Type B pancreatic cell (in vitro differentiated cells): Measurements from ENCODE around the gene STK10. TPM values are rescaled to one million over a fixed set of nuclear protein-coding genes. Genes with fewer than 3 reads are reported as not detected.

Source experiments
- DNase-seq: peaks from one replicate; pipeline ENCODE4 v3.0.0; 2021; ENCODE audit warnings: mixed read lengths; ENCODE audit not compliant: unreplicated experiment; ENCODE audit errors: extremely low spot score
- H3K27ac Mint-ChIP-seq: 2 replicates; pipeline ENCODE4 v1.8.0; 2021; ENCODE audit warnings: mild to moderate bottlenecking, mixed read lengths
- H3K27me3 Mint-ChIP-seq: 2 replicates; pipeline ENCODE4 v1.8.0; 2021; ENCODE audit warnings: mixed read lengths
- H3K36me3 Mint-ChIP-seq: 2 replicates; pipeline ENCODE4 v1.8.0; 2021; ENCODE audit warnings: mixed read lengths
- H3K4me1 Mint-ChIP-seq: one replicate; pipeline ENCODE4 v1.8.0; 2021; ENCODE audit warnings: mixed read lengths; ENCODE audit not compliant: unreplicated experiment
- H3K4me3 Mint-ChIP-seq: 2 replicates; pipeline ENCODE4 v1.8.0; 2021; ENCODE audit warnings: mild to moderate bottlenecking, mixed read lengths
- H3K9me3 Mint-ChIP-seq: 2 replicates; pipeline ENCODE4 v1.8.0; 2021; ENCODE audit warnings: mixed read lengths
- total RNA-seq: library from RNA; stranded (reverse); gene quantifications from 2 replicates; pipeline ENCODE4 v1.2.1, GENCODE V29; 2021; ENCODE audit warnings: low replicate concordance
- TF ChIP-seq, protein P1 (sequence below): fragments of 200-600 bp; sonication (generic); conservative IDR thresholded peaks from 2 replicates; pipeline ENCODE4 v1.5.0; 2021; ENCODE audit warnings: antibody characterized with exemption, mild to moderate bottlenecking

Gene STK10
- total RNA-seq, 1 donor from 2014 or later, result 15.2 TPM

- H3K27ac Mint-ChIP-seq, result no peak overlapping the region
- TF ChIP-seq, protein P1, sequence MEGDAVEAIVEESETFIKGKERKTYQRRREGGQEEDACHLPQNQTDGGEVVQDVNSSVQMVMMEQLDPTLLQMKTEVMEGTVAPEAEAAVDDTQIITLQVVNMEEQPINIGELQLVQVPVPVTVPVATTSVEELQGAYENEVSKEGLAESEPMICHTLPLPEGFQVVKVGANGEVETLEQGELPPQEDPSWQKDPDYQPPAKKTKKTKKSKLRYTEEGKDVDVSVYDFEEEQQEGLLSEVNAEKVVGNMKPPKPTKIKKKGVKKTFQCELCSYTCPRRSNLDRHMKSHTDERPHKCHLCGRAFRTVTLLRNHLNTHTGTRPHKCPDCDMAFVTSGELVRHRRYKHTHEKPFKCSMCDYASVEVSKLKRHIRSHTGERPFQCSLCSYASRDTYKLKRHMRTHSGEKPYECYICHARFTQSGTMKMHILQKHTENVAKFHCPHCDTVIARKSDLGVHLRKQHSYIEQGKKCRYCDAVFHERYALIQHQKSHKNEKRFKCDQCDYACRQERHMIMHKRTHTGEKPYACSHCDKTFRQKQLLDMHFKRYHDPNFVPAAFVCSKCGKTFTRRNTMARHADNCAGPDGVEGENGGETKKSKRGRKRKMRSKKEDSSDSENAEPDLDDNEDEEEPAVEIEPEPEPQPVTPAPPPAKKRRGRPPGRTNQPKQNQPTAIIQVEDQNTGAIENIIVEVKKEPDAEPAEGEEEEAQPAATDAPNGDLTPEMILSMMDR, result no peak
- no peaks in the 10 kb centered on the region for H3K27me3 Mint-ChIP-seq
- no peak for DNase-seq
- no peaks in the 10 kb centered on the region for H3K9me3 Mint-ChIP-seq
- H3K36me3 Mint-ChIP-seq, result peaks cover 8% of the 10 kb centered on the region
- H3K4me3 Mint-ChIP-seq, result no peak overlapping the region
- peaks cover 7% of the 10 kb centered on the region for H3K4me1 Mint-ChIP-seq
Measured at GRCh38 chr5:172050080-172050479, 137.9 kb downstream of the STK10 start.

DNA sequence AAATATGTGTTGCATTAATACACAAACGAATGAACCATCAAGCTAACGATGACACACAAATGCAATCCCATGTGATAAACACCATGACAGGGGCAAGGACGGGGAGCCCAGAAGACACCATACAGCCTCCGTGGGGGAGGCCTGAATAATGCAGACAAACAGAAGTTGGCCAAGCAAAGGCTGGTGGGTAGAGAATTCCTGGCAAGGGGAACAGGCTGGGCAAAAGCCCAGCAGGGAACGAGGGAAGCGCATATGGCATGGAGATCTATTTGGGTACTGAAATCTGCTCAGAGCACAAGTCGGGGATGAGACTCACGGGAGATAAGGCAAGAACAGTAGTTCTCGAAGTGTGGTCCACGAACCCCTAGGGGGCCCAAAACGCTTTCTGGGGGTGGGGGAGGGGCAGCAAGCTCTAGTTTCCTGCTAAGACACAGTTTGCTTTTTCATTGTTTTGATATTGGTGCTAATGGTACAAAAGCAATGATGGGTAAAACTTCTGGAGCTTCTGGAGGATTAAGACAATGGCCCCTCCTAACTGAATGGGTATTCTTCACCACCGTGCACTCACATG, 138.7 kb downstream of the STK10 start:
- H3K4me1 Mint-ChIP-seq, result peaks cover 7% of the 10 kb centered on the region
- no peak for DNase-seq
- no peaks in the 10 kb centered on the region for H3K9me3 Mint-ChIP-seq
- H3K27me3 Mint-ChIP-seq, result no peaks in the 10 kb centered on the region
- H3K4me3 Mint-ChIP-seq, result no peak overlapping the region
- no peak overlapping the region for H3K27ac Mint-ChIP-seq
- TF ChIP-seq, protein P1, result no peak
- H3K36me3 Mint-ChIP-seq, result peaks cover 8% of the 10 kb centered on the region

- Mint-ChIP-seq H3K27me3 (no peaks in the 10 kb centered on the region), H3K36me3 (peaks cover 8% of the 10 kb centered on the region), H3K4me1 (peaks cover 7% of the 10 kb centered on the region), H3K9me3 (no peaks in the 10 kb centered on the region), H3K4me3 (no peak overlapping the region), H3K27ac (no peak overlapping the region)
- DNase-seq, result no peak
- TF ChIP-seq, protein P1, result no peak
Measured at GRCh38 chr5:172048539-172049101, 139.4 kb downstream of the STK10 start.

GRCh38 chr5:172048170-172048422, 139.9 kb downstream of the STK10 start:
- no peak overlapping the region for H3K27ac Mint-ChIP-seq
- peaks cover 8% of the 10 kb centered on the region for H3K36me3 Mint-ChIP-seq
- H3K27me3 Mint-ChIP-seq, result no peaks in the 10 kb centered on the region
- DNase-seq, result no peak
- H3K4me1 Mint-ChIP-seq, result peaks cover 7% of the 10 kb centered on the region
- no peak overlapping the region for H3K4me3 Mint-ChIP-seq
- no peaks in the 10 kb centered on the region for H3K9me3 Mint-ChIP-seq
- TF ChIP-seq, protein P1, result no peak

GRCh38 chr5:172046593-172046992, 141.4 kb downstream of the STK10 start:
- no peak for DNase-seq
- no peaks in the 10 kb centered on the region for H3K9me3 Mint-ChIP-seq
- H3K36me3 Mint-ChIP-seq, result peaks cover 5% of the 10 kb centered on the region
- TF ChIP-seq, protein P1, result no peak
- H3K4me3 Mint-ChIP-seq, result no peak overlapping the region
- H3K27ac Mint-ChIP-seq, result no peak overlapping the region
- H3K27me3 Mint-ChIP-seq, result no peaks in the 10 kb centered on the region
- H3K4me1 Mint-ChIP-seq, result peaks cover 1% of the 10 kb centered on the region

GRCh38 chr5:172045315-172045632, 142.8 kb downstream of the STK10 start:
- H3K4me1 Mint-ChIP-seq, result no peaks in the 10 kb centered on the region
- H3K27me3 Mint-ChIP-seq, result no peaks in the 10 kb centered on the region
- H3K27ac Mint-ChIP-seq, result no peak overlapping the region
- peaks cover 4% of the 10 kb centered on the region for H3K36me3 Mint-ChIP-seq
- no peak overlapping the region for H3K4me3 Mint-ChIP-seq
- no peaks in the 10 kb centered on the region for H3K9me3 Mint-ChIP-seq
- no peak for DNase-seq
- TF ChIP-seq, protein P1, result no peak
